ENCODE measurements around the gene APOA4.

APOA4 gene

DNA sequence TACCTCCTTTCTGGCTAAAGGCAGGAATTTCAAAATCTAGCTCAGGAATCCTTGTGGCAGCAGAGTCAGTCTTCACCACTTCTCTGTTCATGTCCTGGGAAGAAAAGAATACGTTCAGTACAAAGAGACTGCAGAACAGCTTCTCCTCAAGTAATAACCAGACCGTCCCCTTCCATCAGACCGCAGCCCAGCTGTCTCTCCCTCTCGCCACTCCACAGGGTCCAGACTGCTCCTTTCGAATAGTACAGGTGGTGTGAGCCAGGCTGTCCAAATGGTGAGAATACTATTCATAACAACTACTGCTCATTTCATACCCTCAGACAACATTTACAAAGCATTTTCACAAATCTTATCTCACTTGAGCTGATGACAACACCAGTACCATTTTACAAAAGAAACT is 36.1 kb downstream of the APOA4 start:
- no peak for TF ChIP-seq CTCF (IDR thresholded peaks at IDR 0.05; ENCODE audit: low read depth, low read length, missing control alignments)
- DNase-seq (ENCODE audit: extremely low read depth, low read depth) = no peak
- peak overlapping the region; percentile 85 for H3K4me3 ChIP-seq (replicated peaks; ENCODE audit: low read depth, low read length)

DNA sequence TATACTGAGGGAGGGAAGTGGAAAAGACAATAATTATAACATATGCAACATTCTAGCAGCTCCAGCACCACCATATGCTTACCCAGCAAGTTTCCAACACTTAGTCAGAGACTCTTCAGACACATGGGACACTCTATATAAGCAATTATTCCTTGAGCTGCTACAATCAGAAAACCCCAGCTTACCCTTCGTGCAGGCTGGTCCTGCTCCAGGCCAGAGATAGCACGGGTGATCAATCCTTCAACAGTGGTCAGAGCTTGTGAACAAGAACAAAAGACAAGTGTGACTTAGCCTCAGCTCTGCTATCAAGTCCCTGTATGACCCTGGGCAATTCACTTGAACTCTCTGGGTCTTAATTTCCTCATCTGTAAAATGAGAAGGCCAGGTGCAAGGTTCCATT is 36.8 kb downstream of the APOA4 start:
- TF ChIP-seq CTCF (IDR thresholded peaks at IDR 0.05; ENCODE audit: low read depth, low read length, missing control alignments) = no peak
- peak overlapping the region; percentile 85; the same call in 1 of the 2 replicates for H3K4me3 ChIP-seq (replicated peaks; ENCODE audit: low read depth, low read length)
- no peak for DNase-seq (ENCODE audit: extremely low read depth, low read depth)

- no peak overlapping the region for H3K4me3 ChIP-seq (replicated peaks; ENCODE audit: low read depth, low read length)
- no peak for TF ChIP-seq CTCF (IDR thresholded peaks at IDR 0.05; ENCODE audit: low read depth, low read length, missing control alignments)
- no peak for DNase-seq (ENCODE audit: extremely low read depth, low read depth)
Observed at GRCh38 chr11:116782728-116783127, 40.4 kb downstream of the APOA4 start.

DNA sequence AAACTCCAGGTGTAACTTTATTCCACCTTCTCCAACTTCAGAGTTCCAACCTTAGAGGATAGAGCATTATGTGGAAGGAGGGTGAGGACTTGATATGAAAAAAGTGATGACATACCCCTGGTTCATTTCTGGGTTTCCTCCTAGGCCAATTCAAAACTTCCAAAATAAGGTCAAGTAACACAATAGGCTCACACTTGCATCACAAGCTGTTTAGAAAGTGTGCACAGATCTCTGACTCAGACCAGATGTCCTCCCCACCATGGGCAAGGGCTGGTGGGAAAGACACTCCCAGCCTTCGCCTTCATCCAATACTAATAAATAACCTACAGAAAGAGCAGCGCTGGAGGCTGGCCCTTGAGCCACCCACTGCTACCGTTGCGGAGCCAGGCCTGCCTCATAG is 44.5 kb downstream of the APOA4 start:
- DNase-seq (ENCODE audit: extremely low read depth, low read depth) = no peak
- no peak overlapping the region for H3K4me3 ChIP-seq (replicated peaks; ENCODE audit: low read depth, low read length)
- no peak for TF ChIP-seq CTCF (IDR thresholded peaks at IDR 0.05; ENCODE audit: low read depth, low read length, missing control alignments)

GRCh38 chr11:116777056-116777455 is 46.0 kb downstream of the APOA4 start:
- no peak for DNase-seq (ENCODE audit: extremely low read depth, low read depth)
- no peak overlapping the region for H3K4me3 ChIP-seq (replicated peaks; ENCODE audit: low read depth, low read length)
- TF ChIP-seq CTCF (IDR thresholded peaks at IDR 0.05; ENCODE audit: low read depth, low read length, missing control alignments) = no peak

DNA sequence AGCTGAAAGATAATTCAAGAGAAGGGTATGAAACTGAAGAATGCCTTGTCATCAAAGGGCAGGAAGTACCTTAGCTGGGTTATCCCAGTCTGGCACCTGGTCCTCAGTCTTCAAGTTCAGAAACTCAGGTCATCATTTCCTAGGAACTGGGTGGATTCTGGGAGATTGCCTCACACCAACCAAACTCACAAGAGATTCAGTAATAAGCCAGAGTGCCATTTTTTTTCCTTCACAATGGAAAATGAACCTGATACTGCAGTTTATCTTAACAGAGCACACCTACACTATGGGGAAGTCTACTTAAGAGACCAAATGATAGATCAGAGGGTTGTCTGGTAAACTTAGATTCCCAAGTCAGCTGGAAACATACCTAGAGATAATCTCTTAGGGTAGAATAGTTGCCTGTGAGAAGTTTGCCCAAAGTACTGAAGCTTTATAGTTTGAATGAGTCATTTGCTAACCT is 46.6 kb downstream of the APOA4 start:
- TF ChIP-seq CTCF (IDR thresholded peaks at IDR 0.05; ENCODE audit: low read depth, low read length, missing control alignments) = no peak
- DNase-seq (ENCODE audit: extremely low read depth, low read depth) = no peak

GRCh38 chr11:116775975-116776374 is 47.1 kb downstream of the APOA4 start:
- no peak for DNase-seq (ENCODE audit: extremely low read depth, low read depth)

More for the DNA sequence above, 46.6 kb downstream of the APOA4 start:
- no peak overlapping the region for H3K4me3 ChIP-seq (replicated peaks; ENCODE audit: low read depth, low read length)

More at GRCh38 chr11:116775975-116776374, 47.1 kb downstream of the APOA4 start:
- H3K4me3 ChIP-seq (replicated peaks; ENCODE audit: low read depth, low read length) = no peak overlapping the region
- no peak for TF ChIP-seq CTCF (IDR thresholded peaks at IDR 0.05; ENCODE audit: low read depth, low read length, missing control alignments)

All from HFF-Myc (cell line).